Measurements from ENCODE around the gene SLC40A1.

Gene SLC40A1

GRCh38 chr2:189511210-189511959 is 69.2 kb downstream of the SLC40A1 start:
- Histone ChIP-seq H4K91ac (ENCODE audit: low read length) (no peak overlapping the region), H4K8ac (ENCODE audit: low read length) (no peak overlapping the region), H2BK12ac (ENCODE audit: low read length in 2 of 2) (no peak overlapping the region), H2AFZ (ENCODE audit: low read depth, low read length) (no peak overlapping the region), H3K23ac (ENCODE audit: low read length in 2 of 2) (no peak overlapping the region), H2BK5ac (ENCODE audit: low read depth, low read length, poor library complexity, severe bottlenecking) (no peak overlapping the region), H3K4me1 (ENCODE audit: control insufficient read depth, insufficient read depth, low read depth, low read length) (no peaks in the 10 kb centered on the region), H3K18ac (ENCODE audit: low read depth in 1 of 2, low read length in 2 of 2) (no peak overlapping the region), H3K9me3 (ENCODE audit: control insufficient read depth, low read length) (no peaks in the 10 kb centered on the region), H3K4me3 (ENCODE audit: insufficient read depth in 1 of 2, low read depth in 1 of 2, low read length in 2 of 2) (no peak overlapping the region), H3K9ac (ENCODE audit: low read length) (no peak overlapping the region), H3K4ac (ENCODE audit: low read depth in 1 of 2, low read length in 2 of 2) (no peak overlapping the region), H3K79me1 (replicated peaks; ENCODE audit: low read length, poor library complexity, severe bottlenecking) (no peaks in the 10 kb centered on the region), H3K27me3 (ENCODE audit: control insufficient read depth in 1 of 2, insufficient read depth in 1 of 2, low read length in 2 of 2) (no peaks in the 10 kb centered on the region), H2BK15ac (ENCODE audit: low read depth, poor library complexity, severe bottlenecking) (no peak overlapping the region), H3K27ac (ENCODE audit: low read length, poor library complexity, severe bottlenecking) (no peak overlapping the region), H3K36me3 (ENCODE audit: control insufficient read depth in 1 of 2, insufficient read depth in 2 of 2, low read depth in 1 of 2, low read length in 2 of 2) (no peaks in the 10 kb centered on the region), H2AK5ac (ENCODE audit: low read length, severe bottlenecking) (no peak overlapping the region), H3K14ac (ENCODE audit: low read length in 2 of 2) (no peak overlapping the region), H2BK120ac (ENCODE audit: low read depth, low read length) (no peak overlapping the region), H3K4me2 (ENCODE audit: low read length, poor library complexity, severe bottlenecking) (no peak overlapping the region)
- no CpG with 5 or more reads among the region's 2 CpGs for WGBS
- DNase-seq = no peak
